ENCODE measurements around the gene SDHAF1. TPM values are rescaled to one million over a fixed set of nuclear protein-coding genes. Genes with fewer than 3 reads are reported as not detected.

SDHAF1 gene
- polyA plus RNA-seq, 1 of the 3 experiments (the other 2 are of a cell fraction), result 25.3 TPM

DNA sequence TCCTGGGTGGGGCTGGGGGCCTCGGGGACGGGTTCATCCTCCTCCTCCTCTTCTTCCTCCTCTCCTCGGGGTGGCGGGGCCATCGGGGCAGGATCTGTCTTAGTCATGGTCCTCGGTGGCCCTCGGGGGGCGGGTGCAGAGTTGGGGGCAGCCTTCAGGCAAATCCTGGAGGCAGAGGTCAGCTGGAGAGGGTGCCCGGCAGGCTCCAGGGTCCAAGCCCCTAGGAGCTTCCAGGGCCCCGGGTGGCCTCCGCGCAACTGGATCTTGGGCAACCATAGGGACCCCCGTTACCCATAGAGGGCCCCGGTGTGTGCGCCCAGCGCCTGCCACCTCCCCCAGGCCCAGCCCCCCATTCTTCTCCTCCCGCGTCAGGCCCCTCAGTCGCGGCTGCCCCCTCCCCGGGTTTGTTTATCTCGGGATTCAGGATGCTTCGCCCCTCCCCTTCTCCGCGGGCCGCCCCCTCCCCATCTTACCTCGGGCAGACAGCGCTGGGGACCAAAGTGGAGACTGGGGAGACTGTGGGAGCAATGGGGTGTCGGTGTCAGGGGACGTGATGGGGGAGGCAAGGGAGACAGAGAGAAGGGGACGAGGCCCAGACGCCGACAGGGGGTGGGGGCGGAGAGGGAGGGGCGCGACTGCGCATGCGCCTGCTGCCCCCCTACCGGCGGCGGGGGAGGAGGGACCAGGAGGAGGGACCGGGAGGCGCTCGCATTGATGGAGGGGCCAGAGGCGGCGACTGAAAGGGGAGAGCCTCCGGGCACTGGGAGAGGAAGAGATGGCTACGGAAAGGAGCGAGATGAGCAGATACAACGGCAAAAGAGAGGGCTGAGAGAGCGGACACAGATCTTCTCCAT is 37.5 kb downstream of the SDHAF1 start, which contains the start of gene CLIP3:
Gene CLIP3 (minus strand): TSS at position 623 of the 854 bp plus-strand sequence. CDS start 516 bp downstream, at position 107.
- ChIA-PET CTCF (interaction anchor here (1.7 kb wide), 1 partner anchor 22 kb away, joined by 5 read pairs; the partner anchor contains the start of genes THAP8 and WDR62), POLR2A (interaction anchor here (1.0 kb wide), 1 partner anchor 21 kb away, joined by 4 read pairs; no protein-coding TSS in a partner anchor)
- WGBS (ENCODE audit: low lambda C conversion rate), result 26% methylated on average over 35 of the region's 51 CpGs
- Histone ChIP-seq H3K4me1 (ENCODE audit: control insufficient read depth in 1 of 2, insufficient read depth in 2 of 2, low read depth in 1 of 2, low read length in 1 of 2) (peaks cover 0 to 7% of the 10 kb centered on the region in 2 experiments; a peak in 1 of 4 replicates), H3K36me3 (replicated peaks in 1 of 2; ENCODE audit: control insufficient read depth in 1 of 2, insufficient read depth in 2 of 2, low read length in 1 of 2) (no peaks in the 10 kb centered on the region), H4K20me1 (ENCODE audit: insufficient read depth) (no peaks in the 10 kb centered on the region), H3K79me2 (ENCODE audit: insufficient read depth) (0 out of 2 replicates have a peak, but pooled peaks cover 5% of the 10 kb centered on the region), H3K27ac (ENCODE audit: low read depth in 2 of 2, low read length in 1 of 2) (peak within 1 kb of the TSS in 1 of 2 experiments; percentile 72; a peak in 2 of 4 replicates), H3K27me3 (ENCODE audit: insufficient read depth) (no peaks in the 10 kb centered on the region), H3K9me2 (no peaks in the 10 kb centered on the region), H3F3A (replicated peaks; ENCODE audit: insufficient read depth) (peaks cover 2% of the 10 kb centered on the region), H3K9ac (peak within 1 kb of the TSS; percentile 74), H3K9me3 (no peaks in the 10 kb centered on the region), H2AFZ (ENCODE audit: low read depth) (peak within 1 kb of the TSS; percentile 96), H3K4me2 (peak within 1 kb of the TSS; percentile 94), H3K4me3 (ENCODE audit: low read depth in 2 of 2, low read length in 1 of 2) (peak within 1 kb of the TSS; percentile 64 to 86)
- TF ChIP-seq RCOR1 (IDR thresholded peaks at IDR 0.05; ENCODE audit: low read length) (no peak), FOXJ3 (CRISPR knock-in tag; IDR thresholded peaks at IDR 0.05) (peak; percentile 29; the same call in 1 of the 2 replicates), CHD2 (IDR thresholded peaks at IDR 0.05; ENCODE audit: low read length, partially characterized antibody) (peak; percentile 9), POLR2AphosphoS5 (IDR thresholded peaks at IDR 0.05; ENCODE audit: low read depth, low read length) (peak; percentile 68), TAF1 (IDR thresholded peaks at IDR 0.05; ENCODE audit: borderline replicate concordance, low read depth, low read length) (0 out of 2 replicates have a peak, but pooled peaks have one; percentile 44), NRF1 (IDR thresholded peaks at IDR 0.05; ENCODE audit: low read depth, low read length) (peak; percentile 70)
- peak; percentile 100 for DNase-seq

GRCh38 chr19:36040495-36040894 is 45.5 kb downstream of the SDHAF1 start:
- Histone ChIP-seq H3K4me1 (ENCODE audit: control insufficient read depth in 1 of 2, insufficient read depth in 2 of 2, low read depth in 1 of 2, low read length in 1 of 2) (peaks cover 0 to 4% of the 10 kb centered on the region in 2 experiments; a peak in 1 of 4 replicates), H3K4me3 (ENCODE audit: low read depth in 2 of 2, low read length in 1 of 2) (no peak overlapping the region), H3K9ac (no peak overlapping the region), H3K27ac (ENCODE audit: low read depth in 2 of 2, low read length in 1 of 2) (no peak overlapping the region), H3K9me2 (no peaks in the 10 kb centered on the region), H3K79me2 (ENCODE audit: insufficient read depth) (no peaks in the 10 kb centered on the region), H2AFZ (ENCODE audit: low read depth) (no peak overlapping the region), H3F3A (replicated peaks; ENCODE audit: insufficient read depth) (no peaks in the 10 kb centered on the region), H3K36me3 (replicated peaks in 1 of 2; ENCODE audit: control insufficient read depth in 1 of 2, insufficient read depth in 2 of 2, low read length in 1 of 2) (no peaks in the 10 kb centered on the region), H3K9me3 (no peaks in the 10 kb centered on the region), H4K20me1 (ENCODE audit: insufficient read depth) (no peaks in the 10 kb centered on the region), H3K4me2 (no peak overlapping the region), H3K27me3 (ENCODE audit: insufficient read depth) (no peaks in the 10 kb centered on the region)
- DNase-seq, result no peak
- ChIA-PET POLR2A (no interaction called here), CTCF (no interaction called here)
- WGBS (ENCODE audit: low lambda C conversion rate), result 94% methylated on average over 6 of the region's 6 CpGs
- no peak for TF ChIP-seq RAD21 (IDR thresholded peaks at IDR 0.05; ENCODE audit: low read length)
- no peak for TF ChIP-seq EZH2phosphoT487 (IDR thresholded peaks at IDR 0.05; ENCODE audit: borderline replicate concordance, low read depth)
- TF ChIP-seq RXRA (IDR thresholded peaks at IDR 0.05; ENCODE audit: borderline replicate concordance, low read depth), result no peak
- TF ChIP-seq EP300 (IDR thresholded peaks at IDR 0.05; ENCODE audit: borderline replicate concordance in 1 of 2, low read depth in 1 of 2, low read length in 1 of 2), result no peak
- TF ChIP-seq, protein P1, sequence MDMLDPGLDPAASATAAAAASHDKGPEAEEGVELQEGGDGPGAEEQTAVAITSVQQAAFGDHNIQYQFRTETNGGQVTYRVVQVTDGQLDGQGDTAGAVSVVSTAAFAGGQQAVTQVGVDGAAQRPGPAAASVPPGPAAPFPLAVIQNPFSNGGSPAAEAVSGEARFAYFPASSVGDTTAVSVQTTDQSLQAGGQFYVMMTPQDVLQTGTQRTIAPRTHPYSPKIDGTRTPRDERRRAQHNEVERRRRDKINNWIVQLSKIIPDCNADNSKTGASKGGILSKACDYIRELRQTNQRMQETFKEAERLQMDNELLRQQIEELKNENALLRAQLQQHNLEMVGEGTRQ (IDR thresholded peaks at IDR 0.05; ENCODE audit: borderline replicate concordance, low read depth, low read length), result no peak
- no peak for TF ChIP-seq NRF1 (IDR thresholded peaks at IDR 0.05; ENCODE audit: low read depth, low read length)
- TF ChIP-seq MEF2A (IDR thresholded peaks at IDR 0.05; ENCODE audit: borderline replicate concordance, low read depth), result no peak
- no peak for TF ChIP-seq PBX3 (IDR thresholded peaks at IDR 0.05)
- TF ChIP-seq FOXM1 (IDR thresholded peaks at IDR 0.05; ENCODE audit: low read depth), result no peak
- TF ChIP-seq TCF12 (IDR thresholded peaks at IDR 0.05), result no peak
- TF ChIP-seq ELF1 (IDR thresholded peaks at IDR 0.05), result no peak
- TF ChIP-seq GABPA (IDR thresholded peaks at IDR 0.05; ENCODE audit: low read depth), result no peak
- TF ChIP-seq POLR2AphosphoS5 (IDR thresholded peaks at IDR 0.05; ENCODE audit: low read depth, low read length), result no peak
- no peak for TF ChIP-seq SIN3A (IDR thresholded peaks at IDR 0.05; ENCODE audit: borderline replicate concordance, low read depth, low read length)
- no peak for TF ChIP-seq JUND (IDR thresholded peaks at IDR 0.05)
- TF ChIP-seq, protein P2, sequence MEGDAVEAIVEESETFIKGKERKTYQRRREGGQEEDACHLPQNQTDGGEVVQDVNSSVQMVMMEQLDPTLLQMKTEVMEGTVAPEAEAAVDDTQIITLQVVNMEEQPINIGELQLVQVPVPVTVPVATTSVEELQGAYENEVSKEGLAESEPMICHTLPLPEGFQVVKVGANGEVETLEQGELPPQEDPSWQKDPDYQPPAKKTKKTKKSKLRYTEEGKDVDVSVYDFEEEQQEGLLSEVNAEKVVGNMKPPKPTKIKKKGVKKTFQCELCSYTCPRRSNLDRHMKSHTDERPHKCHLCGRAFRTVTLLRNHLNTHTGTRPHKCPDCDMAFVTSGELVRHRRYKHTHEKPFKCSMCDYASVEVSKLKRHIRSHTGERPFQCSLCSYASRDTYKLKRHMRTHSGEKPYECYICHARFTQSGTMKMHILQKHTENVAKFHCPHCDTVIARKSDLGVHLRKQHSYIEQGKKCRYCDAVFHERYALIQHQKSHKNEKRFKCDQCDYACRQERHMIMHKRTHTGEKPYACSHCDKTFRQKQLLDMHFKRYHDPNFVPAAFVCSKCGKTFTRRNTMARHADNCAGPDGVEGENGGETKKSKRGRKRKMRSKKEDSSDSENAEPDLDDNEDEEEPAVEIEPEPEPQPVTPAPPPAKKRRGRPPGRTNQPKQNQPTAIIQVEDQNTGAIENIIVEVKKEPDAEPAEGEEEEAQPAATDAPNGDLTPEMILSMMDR (IDR thresholded peaks at IDR 0.05), result no peak
- TF ChIP-seq, protein P3, sequence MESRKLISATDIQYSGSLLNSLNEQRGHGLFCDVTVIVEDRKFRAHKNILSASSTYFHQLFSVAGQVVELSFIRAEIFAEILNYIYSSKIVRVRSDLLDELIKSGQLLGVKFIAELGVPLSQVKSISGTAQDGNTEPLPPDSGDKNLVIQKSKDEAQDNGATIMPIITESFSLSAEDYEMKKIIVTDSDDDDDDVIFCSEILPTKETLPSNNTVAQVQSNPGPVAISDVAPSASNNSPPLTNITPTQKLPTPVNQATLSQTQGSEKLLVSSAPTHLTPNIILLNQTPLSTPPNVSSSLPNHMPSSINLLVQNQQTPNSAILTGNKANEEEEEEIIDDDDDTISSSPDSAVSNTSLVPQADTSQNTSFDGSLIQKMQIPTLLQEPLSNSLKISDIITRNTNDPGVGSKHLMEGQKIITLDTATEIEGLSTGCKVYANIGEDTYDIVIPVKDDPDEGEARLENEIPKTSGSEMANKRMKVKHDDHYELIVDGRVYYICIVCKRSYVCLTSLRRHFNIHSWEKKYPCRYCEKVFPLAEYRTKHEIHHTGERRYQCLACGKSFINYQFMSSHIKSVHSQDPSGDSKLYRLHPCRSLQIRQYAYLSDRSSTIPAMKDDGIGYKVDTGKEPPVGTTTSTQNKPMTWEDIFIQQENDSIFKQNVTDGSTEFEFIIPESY (IDR thresholded peaks at IDR 0.05; ENCODE audit: borderline replicate concordance, low read depth), result no peak
